Activated T-helper 1 cell treated with Interleukin-2 at 50 U/mL for 16 hours (primary cell): ENCODE data around the gene UCKL1.

Experiments used
- DNase-seq: peaks from one replicate; pipeline ENCODE4 v3.0.0-alpha.2; 2020; ENCODE audit warnings: low read depth

The UCKL1 gene

GRCh38 chr20:63890201-63890576 is 66.0 kb downstream of the UCKL1 start:
- DNase-seq, result no peak
